GM18505 (cell line): ENCODE measurements around the gene COPS6.

Experiments
- ATAC-seq: cut with Tn5 transposase; IDR thresholded peaks from one replicate; pipeline ENCODE4 v1.9.1; 2021; ENCODE audit not compliant: unreplicated experiment
- POLR2A ChIP-seq: IDR thresholded peaks from 4 replicates; pipeline ENCODE4 v1.6.1; 2011; ENCODE audit warnings: borderline replicate concordance; ENCODE audit not compliant: insufficient read depth, insufficient read length; ENCODE audit errors: extremely low read depth

The COPS6 gene

GRCh38 chr7:100088095-100088620 lies 611 bp upstream of the COPS6 start:
- TF ChIP-seq POLR2A = no peak

GRCh38 chr7:100089458-100090196 lies 858 bp downstream of the COPS6 start:
- no peak for ATAC-seq
- TF ChIP-seq POLR2A = no peak

More at GRCh38 chr7:100088095-100088620, 611 bp upstream of the COPS6 start:
- ATAC-seq = peak; percentile 22

- TF ChIP-seq POLR2A = no peak
- no peak for ATAC-seq
Measured at GRCh38 chr7:100090527-100091410, 2.0 kb downstream of the COPS6 start.

GRCh38 chr7:100091411-100092181 lies 2.8 kb downstream of the COPS6 start:
- TF ChIP-seq POLR2A = no peak
- no peak for ATAC-seq

- no peak for TF ChIP-seq POLR2A
- ATAC-seq = no peak
Measured at GRCh38 chr7:100093054-100093453, 4.3 kb downstream of the COPS6 start.

- no peak for ATAC-seq
Measured at GRCh38 chr7:100093498-100093897, 4.7 kb downstream of the COPS6 start.

GRCh38 chr7:100093925-100094486 lies 5.2 kb downstream of the COPS6 start:
- peak; percentile 14 for TF ChIP-seq POLR2A

More at GRCh38 chr7:100093498-100093897, 4.7 kb downstream of the COPS6 start:
- no peak for TF ChIP-seq POLR2A

GRCh38 chr7:100095289-100095688 lies 6.5 kb downstream of the COPS6 start:
- TF ChIP-seq POLR2A = no peak
- no peak for ATAC-seq

More at GRCh38 chr7:100093925-100094486, 5.2 kb downstream of the COPS6 start:
- ATAC-seq = no peak

GRCh38 chr7:100095704-100096103 lies 6.9 kb downstream of the COPS6 start:
- TF ChIP-seq POLR2A = no peak
- ATAC-seq = no peak

GRCh38 chr7:100098913-100099312 lies 10.1 kb downstream of the COPS6 start:
- ATAC-seq = no peak
- no peak for TF ChIP-seq POLR2A

GRCh38 chr7:100099452-100099851 lies 10.7 kb downstream of the COPS6 start:
- no peak for TF ChIP-seq POLR2A
- no peak for ATAC-seq

- peak; percentile 7 for TF ChIP-seq POLR2A
- ATAC-seq = peak; percentile 64
Measured at GRCh38 chr7:100100420-100101015, 11.7 kb downstream of the COPS6 start.

- peak; percentile 53 for TF ChIP-seq POLR2A
- ATAC-seq = peak; percentile 82
Measured at GRCh38 chr7:100101016-100101862, 12.5 kb downstream of the COPS6 start, which contains the start of the genes AP4M1 and MCM7. Gene AP4M1, plus strand, starts transcription at chr7:100101643. Its CDS starts 72 bp downstream, at chr7:100101715. Gene MCM7, minus strand, starts transcription at chr7:100101397. Its CDS starts 103 bp downstream, at chr7:100101294.
